HG03521 (cell line): ENCODE data around the gene CMSS1.
"Not testable (repeated sequence)": the region's sequence is repeated elsewhere in the genome, so short reads cannot be mapped to it uniquely, and the experiment has no call there.

Experiments used
- ATAC-seq: cut with Tn5 transposase; IDR thresholded peaks from one replicate; pipeline ENCODE4 v1.9.1; 2021; ENCODE audit warnings: mild to moderate bottlenecking, moderate library complexity; ENCODE audit not compliant: unreplicated experiment

Gene CMSS1

GRCh38 chr3:100044369-100044768 is 226.7 kb downstream of the CMSS1 start:
- peak; percentile 84 for ATAC-seq

- ATAC-seq: no peak
Measured at GRCh38 chr3:100045696-100046095, 228.0 kb downstream of the CMSS1 start.

GRCh38 chr3:100046986-100047385 is 229.3 kb downstream of the CMSS1 start:
- no peak for ATAC-seq

GRCh38 chr3:100047455-100048141 is 229.9 kb downstream of the CMSS1 start:
- peak; percentile 67 for ATAC-seq

GRCh38 chr3:100048248-100048647 is 230.6 kb downstream of the CMSS1 start:
- ATAC-seq: no peak

- not testable (repeated sequence) for ATAC-seq
Measured at GRCh38 chr3:100051513-100051912, 233.9 kb downstream of the CMSS1 start.

GRCh38 chr3:100053951-100054620 is 236.4 kb downstream of the CMSS1 start:
- ATAC-seq: no peak

- ATAC-seq: no peak
Measured at GRCh38 chr3:100057716-100058575, 240.3 kb downstream of the CMSS1 start.

- ATAC-seq: no peak
Measured at GRCh38 chr3:100059472-100059871, 241.8 kb downstream of the CMSS1 start.

GRCh38 chr3:100060685-100061484 is 243.2 kb downstream of the CMSS1 start:
- no peak for ATAC-seq

- no peak for ATAC-seq
Measured at GRCh38 chr3:100062665-100063064, 245.0 kb downstream of the CMSS1 start.

- ATAC-seq: no peak
Measured at GRCh38 chr3:100063929-100064461, 246.3 kb downstream of the CMSS1 start.

GRCh38 chr3:100067589-100067988 is 249.9 kb downstream of the CMSS1 start:
- no peak for ATAC-seq

- peak; percentile 68 for ATAC-seq
Measured at GRCh38 chr3:100068826-100069225, 251.2 kb downstream of the CMSS1 start.

- no peak for ATAC-seq
Measured at GRCh38 chr3:100069472-100069871, 251.8 kb downstream of the CMSS1 start.

- ATAC-seq: no peak
Measured at GRCh38 chr3:100072326-100073048, 254.8 kb downstream of the CMSS1 start.

- ATAC-seq: no peak
Measured at GRCh38 chr3:100073049-100073713, 255.5 kb downstream of the CMSS1 start.

- no peak for ATAC-seq
Measured at GRCh38 chr3:100073714-100074307, 256.1 kb downstream of the CMSS1 start.

GRCh38 chr3:100075196-100075595 is 257.5 kb downstream of the CMSS1 start:
- ATAC-seq: no peak
